SIG-M5 (cell line): ENCODE measurements around the gene FSTL4.
"Not testable (repeated sequence)": the region's sequence is repeated elsewhere in the genome, so short reads cannot be mapped to it uniquely, and the experiment has no call there.

ENCODE experiments used
- DNase-seq: peaks from one replicate; lab custom pipeline; 2025; lab: John Stamatoyannopoulos, UW

Gene FSTL4

GRCh38 chr5:133403741-133404364 is 208.5 kb downstream of the FSTL4 start:
- DNase-seq, result no peak

- DNase-seq, result no peak
Observed at GRCh38 chr5:133402775-133403174, 209.6 kb downstream of the FSTL4 start.

GRCh38 chr5:133401731-133402347 is 210.5 kb downstream of the FSTL4 start:
- no peak for DNase-seq

GRCh38 chr5:133400831-133401351 is 211.4 kb downstream of the FSTL4 start:
- DNase-seq, result no peak

GRCh38 chr5:133400120-133400519 is 212.2 kb downstream of the FSTL4 start:
- no peak for DNase-seq

- DNase-seq, result no peak
Observed at GRCh38 chr5:133399247-133399891, 213.0 kb downstream of the FSTL4 start.

DNA sequence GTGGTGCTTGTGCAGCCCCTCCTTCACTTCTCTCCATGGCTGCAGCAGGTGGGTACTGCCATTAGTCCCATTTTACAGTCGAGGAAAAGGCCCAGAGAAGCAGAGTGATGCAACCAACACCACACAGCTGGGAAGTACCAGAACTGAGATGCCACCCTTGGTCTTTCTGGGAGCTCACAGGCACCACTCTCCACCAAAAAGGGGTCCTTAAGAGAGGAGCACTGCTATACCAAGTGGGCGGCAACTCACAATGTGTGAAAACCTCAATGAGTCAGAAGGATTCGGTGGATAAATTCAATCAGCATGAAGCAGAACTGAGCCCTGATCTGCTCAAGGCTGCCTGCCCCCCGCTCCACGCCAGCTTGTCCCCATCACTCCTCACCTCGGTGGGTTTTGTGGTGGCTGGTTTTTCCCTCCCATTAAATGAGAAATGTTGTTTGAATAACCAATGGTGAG is 213.7 kb downstream of the FSTL4 start:
- DNase-seq, result no peak

GRCh38 chr5:133397990-133398645 is 214.2 kb downstream of the FSTL4 start:
- DNase-seq, result no peak

DNA sequence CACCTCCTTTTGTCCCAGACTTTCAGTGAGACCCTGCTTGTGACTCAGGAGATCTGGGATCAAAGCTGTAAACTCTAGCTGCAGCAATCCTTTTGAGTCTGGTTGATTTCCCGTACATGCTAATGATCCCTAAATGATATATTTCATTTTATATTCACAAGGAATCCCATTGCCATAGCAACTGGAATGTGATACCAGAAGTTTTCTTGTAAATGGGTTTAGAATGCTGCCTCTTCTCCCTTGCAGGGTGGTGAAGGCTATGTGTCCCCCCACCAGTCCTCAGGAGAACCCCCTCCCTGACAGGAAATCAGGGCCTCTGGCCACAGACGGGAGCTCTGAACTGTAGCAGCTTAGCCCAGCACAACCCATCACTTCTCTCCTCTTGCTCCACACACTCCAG is 215.0 kb downstream of the FSTL4 start:
- DNase-seq, result no peak

GRCh38 chr5:133396814-133397213 is 215.5 kb downstream of the FSTL4 start:
- DNase-seq, result no peak

DNA sequence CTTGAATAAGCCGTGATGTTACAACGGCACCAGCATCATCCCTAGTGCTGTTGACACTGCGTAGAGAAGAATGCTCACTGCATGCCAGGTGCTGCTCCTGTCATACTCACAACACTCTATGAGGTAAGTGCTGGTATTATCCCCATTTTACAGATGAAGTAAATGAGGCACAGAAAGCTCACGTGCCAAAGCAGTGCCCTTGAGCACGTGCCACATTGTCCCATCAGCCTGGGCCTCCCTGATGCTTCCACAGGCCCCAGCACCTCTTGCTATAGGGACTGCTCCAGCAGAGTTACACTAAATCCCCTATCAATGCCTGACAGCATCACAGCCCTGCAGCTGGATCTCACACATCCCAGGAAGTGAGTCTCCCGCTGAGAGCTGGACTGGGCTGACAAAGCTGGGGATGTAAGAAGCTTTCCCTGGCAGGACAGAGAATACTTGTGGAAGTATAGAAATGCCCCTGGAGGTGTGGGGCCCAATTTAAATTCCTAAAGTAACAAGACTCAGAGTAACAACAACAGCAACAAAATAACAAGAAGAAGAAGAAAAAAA is 216.1 kb downstream of the FSTL4 start:
- no peak for DNase-seq

DNA sequence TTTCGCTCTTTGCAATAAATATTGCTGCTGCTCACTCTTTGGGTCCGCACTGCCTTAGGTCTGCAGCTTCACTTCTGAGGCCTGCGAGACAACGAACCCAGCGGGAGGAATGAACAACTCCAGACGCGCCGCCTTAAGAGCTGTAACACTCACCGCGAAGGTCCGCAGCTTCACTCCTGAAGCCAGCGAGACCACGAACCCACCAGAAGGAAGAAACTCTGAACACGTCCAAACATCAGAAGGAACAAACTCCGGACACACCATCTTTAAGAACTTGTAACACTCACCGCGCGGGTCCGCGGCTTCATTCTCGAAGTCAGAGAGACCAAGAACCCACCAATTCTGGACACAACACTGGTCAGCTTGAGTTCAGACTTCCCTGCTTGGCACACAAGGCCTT is 217.1 kb downstream of the FSTL4 start:
- not testable (repeated sequence) for DNase-seq

- not testable (repeated sequence) for DNase-seq
Observed at GRCh38 chr5:133394477-133394817, 217.9 kb downstream of the FSTL4 start.

GRCh38 chr5:133393776-133394476 is 218.4 kb downstream of the FSTL4 start:
- no peak for DNase-seq

DNA sequence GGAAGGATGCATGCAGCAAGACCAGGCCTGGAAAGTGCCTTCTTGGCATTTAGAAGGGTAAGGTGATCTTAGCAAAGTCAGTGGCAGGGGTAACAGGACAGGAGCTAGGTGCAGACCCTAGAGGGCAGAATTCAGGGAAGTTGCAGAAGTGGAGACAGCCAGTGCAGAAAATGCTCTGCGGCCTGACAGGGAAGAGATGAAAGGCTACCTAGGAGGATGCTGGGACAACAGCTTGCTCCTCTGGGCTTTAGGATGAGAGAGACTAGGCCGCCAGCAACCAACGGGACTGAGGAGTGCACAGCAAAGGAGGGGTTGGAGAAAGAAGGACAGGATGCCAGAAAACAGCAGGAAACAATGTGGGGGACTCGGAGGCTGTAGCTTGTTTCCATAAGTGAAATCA is 219.9 kb downstream of the FSTL4 start:
- DNase-seq, result no peak

- no peak for DNase-seq
Observed at GRCh38 chr5:133391354-133392136, 220.8 kb downstream of the FSTL4 start.

GRCh38 chr5:133390416-133391353 is 221.7 kb downstream of the FSTL4 start:
- DNase-seq, result no peak

DNA sequence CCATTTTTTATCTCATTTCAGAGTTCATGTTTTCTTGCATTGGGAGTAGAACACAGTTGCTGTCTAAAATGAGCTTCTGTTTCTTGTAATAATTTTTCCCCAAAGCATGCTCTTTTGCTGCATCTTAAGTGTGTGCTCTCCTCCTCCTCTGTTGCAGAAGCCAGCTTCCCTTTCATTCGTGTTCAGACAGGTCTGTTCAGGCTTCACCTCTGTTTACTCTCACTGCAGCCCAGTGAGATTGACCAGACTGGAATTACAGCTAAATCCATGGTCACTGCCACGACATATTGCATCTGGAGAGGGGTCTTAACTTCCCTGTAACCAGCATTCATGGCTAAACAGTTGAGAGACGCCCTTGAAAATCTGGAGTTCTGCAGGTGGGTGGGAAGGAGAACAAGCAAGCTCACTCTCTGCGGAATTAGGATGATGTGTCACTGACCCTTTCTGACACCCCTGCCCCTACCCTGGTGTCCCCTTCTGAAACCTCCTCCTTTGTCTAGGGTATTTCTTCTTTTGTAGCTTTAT is 223.2 kb downstream of the FSTL4 start:
- DNase-seq, result no peak

DNA sequence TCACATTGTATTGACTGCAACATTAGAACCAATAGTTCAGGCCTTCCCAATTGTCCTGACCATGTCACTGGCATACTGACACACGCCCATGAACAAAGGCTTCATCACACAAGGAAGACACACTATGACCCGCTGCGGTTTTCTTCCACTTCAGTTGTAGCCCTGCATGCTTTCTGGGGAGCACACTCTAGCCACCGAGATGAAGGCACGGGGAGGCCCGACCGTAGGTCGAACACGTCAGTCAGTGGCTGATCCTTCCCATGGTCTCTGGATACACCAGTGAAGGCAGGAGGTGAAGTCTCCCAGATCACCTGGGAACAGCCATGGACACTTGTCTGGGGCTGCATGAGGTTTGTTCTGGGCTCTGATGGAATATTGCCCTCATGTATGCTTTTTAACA is 224.7 kb downstream of the FSTL4 start:
- no peak for DNase-seq

- no peak for DNase-seq
Observed at GRCh38 chr5:133387091-133387490, 225.2 kb downstream of the FSTL4 start.
